Ascending aorta (tissue), 2 donors: ENCODE measurements around the gene ACOT8. TPM values are rescaled to one million over a fixed set of nuclear protein-coding genes. Genes with fewer than 3 reads are reported as not detected.
"Not testable (repeated sequence)": the region's sequence is repeated elsewhere in the genome, so short reads cannot be mapped to it uniquely, and the experiment has no call there.

ENCODE experiments used
- DNase-seq, 2 donors: peaks; one replicate each; pipeline ENCODE4 v3.0.0-alpha.2; 2019; ENCODE audit warnings: low spot score in 2 of 2
- H3K27ac ChIP-seq, 2 donors: fragments of 200-600 bp; sonication (generic); one replicate each; pipeline ENCODE4 v1.5.1; 2016 to 2017; ENCODE audit warnings: mild to moderate bottlenecking in 1 of 2
- H3K27me3 ChIP-seq: fragments of 200-600 bp; sonication (generic); one replicate; pipeline ENCODE4 v1.5.1; 2017
- H3K36me3 ChIP-seq, 2 donors: fragments of 200-600 bp; sonication (generic); one replicate each; pipeline ENCODE4 v1.5.1; 2016
- H3K4me1 ChIP-seq, 2 donors: fragments of 200-600 bp; sonication (generic); one replicate each; pipeline ENCODE4 v1.5.1; 2016 to 2017; ENCODE audit warnings: mild to moderate bottlenecking in 1 of 2
- H3K4me3 ChIP-seq, 2 donors: fragments of 200-600 bp; sonication (generic); one replicate each; pipeline ENCODE4 v1.5.1; 2016 to 2017; ENCODE audit warnings: mild to moderate bottlenecking in 1 of 2
- H3K9me3 ChIP-seq, 2 donors: fragments of 200-600 bp; sonication (generic); one replicate each; pipeline ENCODE4 v1.5.1; 2016
- CTCF ChIP-seq, 3 experiments: fragments of 200-600 bp in 2 of 3; fragments of 450-650 bp in 1 of 3; sonication (generic) in 2 of 3; IDR thresholded peaks; one replicate each; pipeline ENCODE4 v1.5.1; 2016 to 2019; ENCODE audit warnings: antibody characterized with exemption in 3 of 3, mild to moderate bottlenecking in 1 of 3, moderate library complexity in 1 of 3
- intact Hi-C: fragments of 100-400 bp; cut with DNase I; formaldehyde crosslinking; loops from one replicate; pipeline ENCODE4 v1.15.1; 2023
- total RNA-seq: library from RNA; depleted of rRNA; stranded (reverse); fragments of >200 nt; gene quantifications from one replicate; pipeline ENCODE4 v1.1.0, GENCODE V29; 2016

ACOT8 gene
- total RNA-seq, 1 donor from 2014 or later: 34.4 TPM

GRCh38 chr20:45834797-45835161, 22.4 kb downstream of the ACOT8 start:
- Histone ChIP-seq H3K36me3 (peaks cover 6 to 7% of the 10 kb centered on the region in 2 donors), H3K9me3 (no peaks in the 10 kb centered on the region), H3K4me3 (peak overlapping the region; percentile 60 to 92), H3K4me1 (peaks cover 23 to 30% of the 10 kb centered on the region in 2 donors), H3K27me3 (no peaks in the 10 kb centered on the region), H3K27ac (peak overlapping the region; percentile 96 to 97)
- intact Hi-C loops: loop anchor here (1.0 to 2.0 kb wide), 4 partner anchors 22 to 56 kb away; partner anchors contain the start of genes ACOT8, CTSA, NEURL2 and UBE2C
- DNase-seq: peak in 1 of 2 donors; percentile 68
- TF ChIP-seq CTCF (IDR thresholded peaks at IDR 0.05): no peak

GRCh38 chr20:45833883-45834796, 23.1 kb downstream of the ACOT8 start:
- H3K4me1 ChIP-seq: peaks cover 23 to 32% of the 10 kb centered on the region in 2 donors
- DNase-seq: peak in 1 of 2 donors; percentile 82
- intact Hi-C loops: loop anchor here (1.0 to 2.0 kb wide), 4 partner anchors 22 to 57 kb away; partner anchors contain the start of genes ACOT8, CTSA, NEURL2 and UBE2C

GRCh38 chr20:45833030-45833882, 23.9 kb downstream of the ACOT8 start, which contains the start of gene SNX21:
TSS of gene SNX21 (plus strand) at chr20:45833799. CDS start at chr20:45833920, 121 bp downstream.
- peak; percentile 56 to 95 for DNase-seq
- intact Hi-C loops: no loop called here
- H3K4me3 ChIP-seq: peak within 1 kb of the TSS; percentile 60 to 92
- no peak for TF ChIP-seq CTCF (IDR thresholded peaks at IDR 0.05)
- no peaks in the 10 kb centered on the region for H3K27me3 ChIP-seq
- no peaks in the 10 kb centered on the region for H3K9me3 ChIP-seq
- peak within 1 kb of the TSS; percentile 96 to 97 for H3K27ac ChIP-seq
- H3K4me1 ChIP-seq: peaks cover 27 to 39% of the 10 kb centered on the region in 2 donors
- peaks cover 1 to 3% of the 10 kb centered on the region in 2 donors for H3K36me3 ChIP-seq

More at GRCh38 chr20:45833883-45834796, 23.1 kb downstream of the ACOT8 start:
- peaks cover 3 to 7% of the 10 kb centered on the region in 2 donors for H3K36me3 ChIP-seq
- H3K4me3 ChIP-seq: peak overlapping the region; percentile 60 to 92
- no peaks in the 10 kb centered on the region for H3K27me3 ChIP-seq
- TF ChIP-seq CTCF (IDR thresholded peaks at IDR 0.05): no peak
- H3K9me3 ChIP-seq: no peaks in the 10 kb centered on the region
- peak overlapping the region; percentile 96 to 97 for H3K27ac ChIP-seq

GRCh38 chr20:45832619-45833018, 24.6 kb downstream of the ACOT8 start:
- Histone ChIP-seq H3K27me3 (no peaks in the 10 kb centered on the region), H3K4me3 (peak overlapping the region; percentile 60 to 92), H3K9me3 (no peaks in the 10 kb centered on the region), H3K4me1 (peaks cover 27 to 44% of the 10 kb centered on the region in 2 donors), H3K36me3 (no peaks in the 10 kb centered on the region), H3K27ac (peak overlapping the region; percentile 96 to 97)
- no peak for TF ChIP-seq CTCF (IDR thresholded peaks at IDR 0.05)
- DNase-seq: no peak
- intact Hi-C loops: no loop called here

GRCh38 chr20:45829673-45830106, 27.5 kb downstream of the ACOT8 start:
- peak overlapping the region; percentile 84 to 92 for H3K27ac ChIP-seq
- DNase-seq, H3K4me3 ChIP-seq, intact Hi-C loops, H3K36me3 ChIP-seq, H3K27me3 ChIP-seq, H3K9me3 ChIP-seq: not testable (repeated sequence)
- peaks cover 26 to 41% of the 10 kb centered on the region in 2 donors for H3K4me1 ChIP-seq
